ENCODE measurements around the gene GOLGA6C.
A peak's percentile ranks its signal among the peaks of the same experiment; 100 is the strongest.
"Not testable (repeated sequence)": the region's sequence is repeated elsewhere in the genome, so short reads cannot be mapped to it uniquely, and the experiment has no call there.

The GOLGA6C gene

GRCh38 chr15:75258620-75259343 is 648 bp downstream of the GOLGA6C start:
- DNase-seq (ENCODE audit: low read depth in 2 of 2) = not testable (repeated sequence)

- not testable (repeated sequence) for DNase-seq (ENCODE audit: low read depth in 2 of 2)
Observed at GRCh38 chr15:75259873-75260272, 1.7 kb downstream of the GOLGA6C start.

GRCh38 chr15:75273751-75274359 is 15.7 kb downstream of the GOLGA6C start:
- not testable (repeated sequence) for DNase-seq (ENCODE audit: low read depth in 2 of 2)

- peak; percentile 46 to 73 for DNase-seq (ENCODE audit: low read depth in 2 of 2)
Observed at GRCh38 chr15:75274509-75275107, 16.5 kb downstream of the GOLGA6C start.

- not testable (repeated sequence) for DNase-seq (ENCODE audit: low read depth in 2 of 2)
Observed at GRCh38 chr15:75275617-75276016, 17.5 kb downstream of the GOLGA6C start.

- DNase-seq (ENCODE audit: low read depth in 2 of 2) = not testable (repeated sequence)
Observed at GRCh38 chr15:75278497-75278896, 20.4 kb downstream of the GOLGA6C start.

GRCh38 chr15:75282572-75282971 is 24.4 kb downstream of the GOLGA6C start, which contains the start of gene GOLGA6D:
GOLGA6D (plus strand) TSS chr15:75282835; CDS start chr15:75282876, 41 bp downstream.
- not testable (repeated sequence) for DNase-seq (ENCODE audit: low read depth in 2 of 2)

GRCh38 chr15:75284152-75284551 is 26.0 kb downstream of the GOLGA6C start:
- not testable (repeated sequence) for DNase-seq (ENCODE audit: low read depth in 2 of 2)

GRCh38 chr15:75293660-75294059 is 35.5 kb downstream of the GOLGA6C start:
- DNase-seq (ENCODE audit: low read depth in 2 of 2) = not testable (repeated sequence)

- DNase-seq (ENCODE audit: low read depth in 2 of 2) = not testable (repeated sequence)
Observed at GRCh38 chr15:75298541-75299310, 40.6 kb downstream of the GOLGA6C start.

- DNase-seq (ENCODE audit: low read depth in 2 of 2) = peak; percentile 44 to 60
Observed at GRCh38 chr15:75299311-75299688, 41.2 kb downstream of the GOLGA6C start.

- not testable (repeated sequence) for DNase-seq (ENCODE audit: low read depth in 2 of 2)
Observed at GRCh38 chr15:75300026-75300425, 41.9 kb downstream of the GOLGA6C start.

- DNase-seq (ENCODE audit: low read depth in 2 of 2) = no peak
Observed at GRCh38 chr15:75302318-75302717, 44.2 kb downstream of the GOLGA6C start.

GRCh38 chr15:75302753-75303152 is 44.6 kb downstream of the GOLGA6C start:
- DNase-seq (ENCODE audit: low read depth in 2 of 2) = not testable (repeated sequence)

GRCh38 chr15:75306188-75306587 is 48.1 kb downstream of the GOLGA6C start:
- no peak for DNase-seq (ENCODE audit: low read depth in 2 of 2)

GRCh38 chr15:75307778-75308390 is 49.8 kb downstream of the GOLGA6C start:
- no peak for DNase-seq (ENCODE audit: low read depth in 2 of 2)

GRCh38 chr15:75309711-75310110 is 51.6 kb downstream of the GOLGA6C start:
- DNase-seq (ENCODE audit: low read depth in 2 of 2) = no peak

- not testable (repeated sequence) for DNase-seq (ENCODE audit: low read depth in 2 of 2)
Observed at GRCh38 chr15:75312548-75312947, 54.4 kb downstream of the GOLGA6C start.

- no peak for DNase-seq (ENCODE audit: low read depth in 2 of 2)
Observed at GRCh38 chr15:75313116-75313845, 55.1 kb downstream of the GOLGA6C start.

GRCh38 chr15:75314552-75315290 is 56.6 kb downstream of the GOLGA6C start:
- no peak for DNase-seq (ENCODE audit: low read depth in 2 of 2)
